Esophagus (tissue), 2 donors: Measurements from ENCODE around the gene PTF1A. TPM values are rescaled to one million over a fixed set of nuclear protein-coding genes. Genes with fewer than 3 reads are reported as not detected.
A peak's percentile ranks its signal among the peaks of the same experiment; 100 is the strongest.

ENCODE experiments used
- H3K27ac ChIP-seq, 2 donors: one replicate each; pipeline ENCODE4 v1.5.1; 2013; ENCODE audit warnings: low read depth in 2 of 2, mild to moderate bottlenecking in 2 of 2, inconsistent platforms in 1 of 2, low read length in 1 of 2, moderate library complexity in 1 of 2
- H3K27me3 ChIP-seq, 2 donors: one replicate each; pipeline ENCODE4 v1.6.1; 2013; ENCODE audit warnings: low read length in 2 of 2, control low read depth in 1 of 2, mild to moderate bottlenecking in 1 of 2; ENCODE audit not compliant: insufficient read depth in 2 of 2, control insufficient read depth in 1 of 2
- H3K36me3 ChIP-seq, 2 donors: one replicate each; pipeline ENCODE4 v1.6.1; 2013; ENCODE audit warnings: low read length in 1 of 2; ENCODE audit not compliant: control insufficient read depth in 2 of 2, insufficient read depth in 2 of 2
- H3K4me1 ChIP-seq, 2 donors: one replicate each; pipeline ENCODE4 v1.6.1; 2013; ENCODE audit warnings: low read length in 1 of 2; ENCODE audit not compliant: control insufficient read depth in 2 of 2, insufficient read depth in 2 of 2
- H3K4me3 ChIP-seq, 2 donors: one replicate each; pipeline ENCODE4 v1.5.1; 2013; ENCODE audit warnings: low read length in 2 of 2, mild to moderate bottlenecking in 2 of 2, low read depth in 1 of 2, moderate library complexity in 1 of 2
- H3K9me3 ChIP-seq, 2 donors: one replicate each; pipeline ENCODE4 v1.6.1; 2013; ENCODE audit warnings: mild to moderate bottlenecking in 2 of 2, low read depth in 1 of 2, low read length in 1 of 2, moderate library complexity in 1 of 2; ENCODE audit not compliant: control insufficient read depth in 2 of 2, insufficient read depth in 1 of 2
- WGBS, 2 donors: extraction: QIAGEN DNeasy Blood & Tissue Kit; methylation state at CpG; one replicate each; pipeline ENCODE4 v1.1.7; 2013; 5-methylcytosine and 5-hydroxymethylcytosine counted together
- polyA plus RNA-seq, 2 donors: library from polyadenylated mRNA; stranded (reverse); fragments of 200-250 nt; gene quantifications; one replicate each; pipeline ENCODE4 v1.2.3, GENCODE V29; 2013
- donor health status: healthy with polysubstance abuse.
- donor health status: Bipolar disorder and iron deficiency.

The PTF1A gene
- polyA plus RNA-seq, 2 donors, result not detected

DNA sequence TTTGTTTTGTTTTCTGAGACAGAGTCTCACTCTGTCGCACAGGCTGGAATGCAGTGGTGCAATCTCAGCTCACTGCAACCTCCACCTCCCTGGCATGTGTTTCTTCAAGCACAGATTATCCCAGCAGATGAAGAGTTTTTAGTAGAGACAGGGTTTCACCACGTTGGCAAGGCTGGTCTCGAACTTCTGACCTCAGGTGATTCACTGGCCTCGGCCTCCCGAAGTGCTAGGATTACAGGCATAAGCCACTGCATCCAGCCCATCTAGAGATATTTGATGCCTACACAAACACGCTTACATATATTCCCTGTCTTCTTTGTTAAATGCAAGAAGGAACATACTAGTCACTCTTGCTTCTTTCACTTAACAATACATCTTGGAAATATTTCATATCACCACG lies 5.9 kb upstream of the PTF1A start:
- Histone ChIP-seq H3K4me1 (no peaks in the 10 kb centered on the region), H3K27ac (no peak overlapping the region), H3K27me3 (no peaks in the 10 kb centered on the region), H3K36me3 (no peaks in the 10 kb centered on the region), H3K4me3 (no peak overlapping the region), H3K9me3 (no peaks in the 10 kb centered on the region)
- WGBS, 2 donors, result 45 to 52% methylated on average over 7 of the region's 7 CpGs

DNA sequence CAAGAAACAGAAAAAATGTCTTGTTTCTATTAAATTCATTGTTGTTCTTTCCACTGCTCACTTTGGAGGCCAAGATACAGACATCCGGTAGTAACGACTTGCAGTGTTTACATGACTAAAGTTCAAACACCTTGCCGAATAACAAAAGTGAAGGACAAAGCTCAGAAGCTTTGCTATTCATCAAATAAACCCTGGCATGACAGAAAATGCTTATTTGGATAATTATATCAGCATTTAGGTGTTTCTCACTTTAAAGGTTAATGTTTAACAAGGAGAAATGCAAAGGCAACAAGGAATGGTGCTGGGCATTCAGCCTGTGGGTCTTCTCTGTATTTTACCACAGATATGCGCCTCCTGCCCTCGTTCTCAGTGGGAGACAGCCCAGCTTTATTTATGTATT lies 5.4 kb upstream of the PTF1A start:
- peaks cover 4 to 5% of the 10 kb centered on the region in 2 donors for H3K27me3 ChIP-seq
- no peaks in the 10 kb centered on the region for H3K4me1 ChIP-seq
- no peaks in the 10 kb centered on the region for H3K9me3 ChIP-seq
- no peaks in the 10 kb centered on the region for H3K36me3 ChIP-seq
- no peak overlapping the region for H3K4me3 ChIP-seq
- H3K27ac ChIP-seq, result no peak overlapping the region
- 13 to 20% methylated on average over 5 of the region's 5 CpGs for WGBS, 2 donors

DNA sequence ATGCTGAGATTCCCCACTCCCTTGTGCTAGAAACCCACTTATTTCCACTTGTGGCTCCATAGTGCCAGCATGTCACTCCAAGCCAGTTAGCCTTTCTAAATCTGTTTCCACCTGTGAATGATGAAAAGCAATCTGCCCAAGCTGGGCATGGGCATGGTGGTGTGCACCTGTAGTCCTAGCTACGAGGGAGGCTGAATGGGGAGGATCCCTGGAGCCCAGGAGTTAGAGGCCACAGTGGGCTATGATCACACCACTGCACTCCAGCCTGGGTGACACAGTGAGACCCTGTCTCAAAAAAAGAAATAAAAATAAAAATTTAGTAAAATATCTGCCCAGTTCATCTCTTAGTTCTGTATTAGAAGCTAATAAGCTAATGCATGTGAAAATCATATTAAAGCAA lies 5.0 kb upstream of the PTF1A start:
- 76 to 81% methylated on average over 1 of the region's 1 CpG for WGBS, 2 donors
- Histone ChIP-seq H3K27me3 (peaks cover 8 to 10% of the 10 kb centered on the region in 2 donors), H3K4me3 (no peak overlapping the region), H3K9me3 (no peaks in the 10 kb centered on the region), H3K4me1 (no peaks in the 10 kb centered on the region), H3K27ac (no peak overlapping the region), H3K36me3 (no peaks in the 10 kb centered on the region)

DNA sequence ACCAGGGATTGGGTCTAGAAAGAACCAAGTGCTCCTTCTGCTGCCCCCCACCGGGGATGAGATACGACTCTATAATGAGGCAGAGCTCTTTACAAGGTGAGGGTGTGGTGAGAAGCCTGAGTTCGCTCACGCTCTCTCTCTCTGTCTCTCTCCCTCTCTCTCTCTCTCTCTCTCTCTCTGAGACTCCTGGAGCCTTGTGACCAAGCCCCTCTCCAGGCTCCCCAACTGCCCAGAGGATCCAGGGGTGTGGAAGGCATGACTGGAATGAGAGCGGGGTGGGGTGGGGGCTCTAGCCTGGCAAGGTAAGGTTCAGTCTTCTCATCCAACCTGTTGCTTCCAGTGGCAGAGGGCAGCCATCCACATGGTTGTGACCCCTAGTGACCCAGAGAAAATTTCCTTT lies 3.1 kb upstream of the PTF1A start:
- H3K27ac ChIP-seq, result no peak overlapping the region
- 28 to 30% methylated on average over 5 of the region's 5 CpGs for WGBS, 2 donors
- H3K36me3 ChIP-seq, result no peaks in the 10 kb centered on the region
- peaks cover 18% of the 10 kb centered on the region in 2 donors for H3K27me3 ChIP-seq
- H3K9me3 ChIP-seq, result no peaks in the 10 kb centered on the region
- no peak overlapping the region for H3K4me3 ChIP-seq
- peaks cover 2 to 8% of the 10 kb centered on the region in 2 donors for H3K4me1 ChIP-seq

DNA sequence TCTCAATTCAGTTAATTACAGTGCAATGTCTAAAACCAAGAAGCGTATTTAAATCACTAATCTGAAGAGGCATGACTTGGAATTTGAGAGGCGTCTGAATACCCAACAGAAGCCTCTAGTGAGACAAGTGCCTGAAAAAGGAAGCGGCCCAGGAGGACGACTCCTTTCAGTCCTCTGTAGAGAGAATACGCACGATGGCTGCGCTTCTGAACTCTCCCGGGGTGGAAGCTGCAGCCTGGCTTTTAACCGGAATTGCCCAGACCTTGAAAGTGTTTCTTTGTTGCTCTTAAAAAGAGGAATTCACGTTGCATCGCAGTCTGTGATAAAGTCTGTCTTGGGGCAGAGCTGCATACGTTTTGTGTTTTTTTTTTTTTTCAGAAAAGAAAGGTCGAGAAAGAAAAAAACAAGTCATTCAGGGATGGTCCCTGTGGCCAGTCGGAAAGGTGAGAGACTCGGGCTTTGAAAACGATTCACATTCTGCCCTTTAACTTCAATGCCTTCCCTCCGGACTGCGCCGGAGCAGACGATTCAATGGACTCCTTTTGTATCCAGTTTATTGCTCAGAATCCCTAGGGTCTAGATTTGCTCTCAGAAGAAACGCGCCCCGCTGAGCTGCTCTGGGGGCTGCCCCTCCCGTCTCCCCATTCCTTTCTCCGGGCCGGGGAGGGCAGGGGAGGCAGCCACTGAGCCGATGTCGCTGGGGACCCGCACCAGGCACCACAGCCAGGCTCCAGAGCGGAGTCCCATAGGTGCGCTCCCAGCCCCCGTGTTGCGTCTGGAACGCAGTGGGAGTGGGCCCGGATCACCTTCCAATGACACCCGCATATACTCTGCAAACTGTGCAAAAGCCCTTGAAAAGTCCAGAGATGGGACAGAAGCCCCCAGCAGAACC lies 994 bp upstream of the PTF1A start:
- WGBS, 2 donors, result 6% methylated on average over 36 of the region's 36 CpGs
- H3K36me3 ChIP-seq, result no peaks in the 10 kb centered on the region
- peaks cover 0 to 4% of the 10 kb centered on the region in 2 donors for H3K9me3 ChIP-seq
- H3K27me3 ChIP-seq, result peaks cover 30% of the 10 kb centered on the region in 2 donors
- H3K4me3 ChIP-seq, result no peak overlapping the region
- no peak overlapping the region for H3K27ac ChIP-seq
- peaks cover 2 to 14% of the 10 kb centered on the region in 2 donors for H3K4me1 ChIP-seq

DNA sequence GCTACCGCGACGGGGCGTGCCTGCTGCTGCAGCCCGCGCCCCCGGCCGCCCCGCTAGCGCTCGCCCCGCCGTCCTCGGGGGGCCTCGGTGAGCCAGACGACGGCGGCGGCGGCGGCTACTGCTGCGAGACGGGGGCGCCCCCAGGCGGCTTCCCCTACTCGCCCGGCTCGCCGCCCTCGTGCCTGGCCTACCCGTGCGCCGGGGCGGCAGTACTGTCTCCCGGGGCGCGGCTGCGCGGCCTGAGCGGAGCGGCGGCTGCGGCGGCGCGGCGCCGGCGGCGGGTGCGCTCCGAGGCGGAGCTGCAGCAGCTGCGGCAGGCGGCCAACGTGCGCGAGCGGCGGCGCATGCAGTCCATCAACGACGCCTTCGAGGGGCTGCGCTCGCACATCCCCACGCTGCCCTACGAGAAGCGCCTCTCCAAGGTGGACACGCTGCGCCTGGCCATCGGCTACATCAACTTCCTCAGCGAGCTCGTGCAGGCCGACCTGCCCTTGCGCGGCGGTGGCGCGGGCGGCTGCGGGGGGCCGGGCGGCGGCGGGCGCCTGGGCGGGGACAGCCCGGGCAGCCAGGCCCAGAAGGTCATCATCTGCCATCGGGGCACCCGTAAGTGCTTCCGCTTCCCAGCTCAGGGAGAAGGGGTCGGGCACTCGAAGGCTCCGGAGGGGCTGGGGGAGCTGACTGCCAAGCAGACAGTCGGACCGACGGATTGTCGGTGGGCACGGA lies 761 bp downstream of the PTF1A start:
- Histone ChIP-seq H3K27ac (no peak overlapping the region), H3K4me1 (peaks cover 2 to 14% of the 10 kb centered on the region in 2 donors), H3K27me3 (peaks cover 30 to 39% of the 10 kb centered on the region in 2 donors), H3K4me3 (peak overlapping the region in 1 of 2 donors; percentile 7), H3K9me3 (peaks cover 0 to 4% of the 10 kb centered on the region in 2 donors), H3K36me3 (no peaks in the 10 kb centered on the region)
- 3 to 5% methylated on average over 80 to 100 of the region's 100 CpGs for WGBS, 2 donors

DNA sequence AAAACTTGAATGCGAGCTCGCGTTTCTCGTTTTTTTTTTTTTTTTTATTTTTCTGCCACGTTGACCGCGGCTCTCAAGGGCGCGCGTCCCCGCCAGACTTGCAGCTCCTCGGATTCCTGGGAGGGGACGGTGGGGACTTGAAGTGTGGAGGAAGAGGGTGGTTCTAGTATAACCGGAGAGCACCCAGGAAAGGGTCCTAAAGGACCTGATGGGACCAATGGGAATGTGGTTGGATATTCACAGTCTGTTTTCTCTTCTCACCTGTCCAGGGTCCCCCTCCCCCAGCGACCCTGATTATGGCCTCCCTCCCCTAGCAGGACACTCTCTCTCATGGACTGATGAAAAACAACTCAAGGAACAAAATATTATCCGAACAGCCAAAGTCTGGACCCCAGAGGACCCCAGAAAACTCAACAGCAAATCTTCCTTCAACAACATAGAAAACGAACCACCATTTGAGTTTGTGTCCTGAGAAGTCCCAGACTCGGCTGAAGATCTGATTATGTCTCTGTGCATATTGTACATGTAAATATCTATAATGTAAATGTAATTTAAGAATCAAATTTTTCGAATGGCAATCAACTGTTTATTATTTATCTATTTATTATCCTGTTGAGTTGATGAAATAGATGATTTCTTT lies 1.4 kb downstream of the PTF1A start:
- Histone ChIP-seq H3K36me3 (no peaks in the 10 kb centered on the region), H3K27me3 (peaks cover 30 to 39% of the 10 kb centered on the region in 2 donors), H3K4me3 (no peak overlapping the region), H3K9me3 (peaks cover 0 to 4% of the 10 kb centered on the region in 2 donors), H3K4me1 (peaks cover 2 to 14% of the 10 kb centered on the region in 2 donors), H3K27ac (no peak overlapping the region)
- 6% methylated on average over 19 of the region's 19 CpGs for WGBS, 2 donors

DNA sequence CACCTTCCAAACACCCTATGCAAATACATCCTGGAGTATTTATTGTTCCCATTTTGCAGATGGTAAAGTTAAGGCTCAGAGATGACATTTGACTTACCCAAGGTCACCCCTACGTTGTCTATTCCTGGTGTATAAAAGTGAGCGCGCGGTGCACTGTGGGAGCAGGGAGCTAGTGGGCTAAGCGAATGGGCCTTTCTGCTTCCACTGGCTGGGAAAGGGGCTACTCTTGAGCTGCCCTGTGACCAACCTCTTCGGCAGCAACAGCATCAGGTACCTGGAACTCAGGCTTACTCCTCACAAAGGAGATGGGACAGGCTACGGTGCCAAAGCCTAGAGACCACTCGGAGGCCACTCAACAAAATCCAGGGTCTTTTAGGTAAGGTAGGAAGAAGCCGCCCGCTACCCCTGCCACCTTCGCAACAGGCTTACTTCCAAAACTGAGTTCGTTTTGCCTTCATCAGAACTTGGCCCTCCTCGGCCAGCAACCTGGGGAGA lies 2.4 kb downstream of the PTF1A start:
- H3K4me3 ChIP-seq, result no peak overlapping the region
- peaks cover 31 to 42% of the 10 kb centered on the region in 2 donors for H3K27me3 ChIP-seq
- 14 to 17% methylated on average over 13 of the region's 13 CpGs for WGBS, 2 donors

More for the DNA sequence above, 2.4 kb downstream of the PTF1A start:
- Histone ChIP-seq H3K36me3 (no peaks in the 10 kb centered on the region), H3K9me3 (peaks cover 0 to 4% of the 10 kb centered on the region in 2 donors), H3K4me1 (peaks cover 2 to 14% of the 10 kb centered on the region in 2 donors), H3K27ac (no peak overlapping the region)
